GM19372 (cell line): ENCODE results near the gene IL21R.
"Not testable (repeated sequence)": the region's sequence is repeated elsewhere in the genome, so short reads cannot be mapped to it uniquely, and the experiment has no call there.

ENCODE experiments used
- ATAC-seq: cut with Tn5 transposase; IDR thresholded peaks from one replicate; pipeline ENCODE4 v1.9.1; 2021; ENCODE audit warnings: mild to moderate bottlenecking, low read depth, moderate library complexity; ENCODE audit not compliant: unreplicated experiment

IL21R gene

DNA sequence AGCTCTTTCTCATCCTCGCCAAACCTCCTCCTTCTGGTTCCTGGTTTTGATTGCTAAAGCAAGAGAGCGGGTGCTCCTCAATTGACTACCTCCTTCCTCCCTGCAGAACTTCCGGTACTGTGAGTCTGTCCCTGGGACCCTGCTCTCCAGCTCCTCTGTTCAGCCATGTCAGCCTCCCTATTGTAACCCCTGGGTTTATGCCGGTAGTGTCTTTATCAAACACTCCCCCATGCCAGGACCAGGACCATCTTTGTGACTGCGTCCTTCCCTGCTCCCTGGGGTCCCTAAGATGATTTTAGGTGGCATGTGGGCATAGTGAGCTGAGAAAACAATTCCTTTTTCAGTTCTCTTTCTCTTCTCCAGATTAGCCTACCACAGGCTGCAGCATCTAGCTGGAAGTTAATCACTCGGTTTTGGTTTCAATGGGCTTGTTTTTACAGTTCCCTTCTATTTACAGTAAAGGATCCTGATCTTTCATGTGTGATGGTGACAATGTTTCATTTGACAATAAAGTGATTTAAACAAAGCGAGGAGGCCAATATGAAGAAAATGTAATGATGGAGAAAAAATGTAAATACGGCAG, 27.7 kb upstream of the IL21R start:
- peak; percentile 13 for ATAC-seq

DNA sequence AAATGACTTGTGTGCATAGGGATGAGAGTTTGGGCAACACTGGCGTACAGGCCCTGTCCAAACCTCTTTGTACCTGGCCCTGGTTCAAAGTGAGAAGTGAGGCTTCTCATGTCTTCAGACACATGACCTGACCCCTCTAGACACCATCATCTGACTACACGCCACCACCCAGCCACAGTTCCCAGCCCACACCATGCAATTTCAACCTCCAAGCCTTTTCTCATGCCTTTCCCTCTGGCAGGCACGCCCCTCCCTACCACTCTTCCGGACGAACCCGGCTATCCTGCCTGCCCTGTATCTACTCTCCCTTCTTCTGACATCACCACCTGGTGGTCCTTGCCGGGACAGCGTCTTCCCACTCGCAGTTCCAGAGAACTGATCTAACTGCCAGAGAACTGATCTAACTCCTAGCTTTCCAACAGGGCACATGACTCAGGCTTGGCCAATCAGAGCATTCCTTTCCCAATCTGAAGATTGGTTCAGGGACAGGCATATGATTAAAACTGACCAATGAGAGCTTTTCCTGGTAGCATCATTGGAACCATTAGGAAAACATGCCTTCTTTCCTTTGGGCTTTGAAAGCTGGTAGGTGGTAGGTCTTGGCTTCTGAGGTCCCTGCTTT, 27.1 kb upstream of the IL21R start:
- peak; percentile 44 for ATAC-seq

DNA sequence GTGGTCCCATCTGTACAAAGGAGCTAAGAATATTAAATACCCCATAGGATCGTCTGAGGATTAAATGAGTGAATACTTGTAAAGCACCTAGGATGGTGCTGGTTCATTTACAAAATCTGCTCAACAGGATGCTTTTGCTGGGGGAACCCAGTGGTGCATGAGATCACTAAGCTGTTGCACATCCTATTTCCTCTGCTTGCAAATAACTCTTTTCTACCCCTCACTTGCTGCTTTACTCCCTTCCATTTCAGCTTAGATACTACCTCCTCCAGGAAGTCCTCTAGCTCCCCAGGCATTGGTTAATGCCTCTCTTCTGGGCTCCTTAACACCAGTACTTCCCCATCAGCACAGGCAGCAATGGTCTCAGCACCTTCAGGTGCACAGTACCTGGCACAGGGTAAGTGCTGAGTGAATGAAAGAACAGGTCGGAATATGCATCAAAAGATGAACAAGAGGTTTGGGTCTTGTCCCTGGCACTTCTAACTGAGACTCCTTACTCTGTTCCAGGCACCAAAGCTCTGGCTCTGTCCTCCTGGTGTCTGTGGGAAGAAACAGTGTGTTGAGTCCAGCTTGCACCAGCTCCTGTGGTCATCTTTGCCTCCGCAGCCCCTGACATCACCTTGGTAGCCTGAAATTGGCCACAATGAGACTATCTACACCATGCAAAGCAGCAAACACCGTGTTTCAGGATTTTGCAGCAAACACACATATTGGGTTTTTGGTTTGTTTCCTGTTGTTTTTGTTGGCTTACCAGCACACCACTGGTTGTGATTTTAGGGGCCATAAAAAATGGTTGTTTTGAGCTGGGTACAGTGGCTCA, 24.1 kb upstream of the IL21R start:
- ATAC-seq, result no peak

DNA sequence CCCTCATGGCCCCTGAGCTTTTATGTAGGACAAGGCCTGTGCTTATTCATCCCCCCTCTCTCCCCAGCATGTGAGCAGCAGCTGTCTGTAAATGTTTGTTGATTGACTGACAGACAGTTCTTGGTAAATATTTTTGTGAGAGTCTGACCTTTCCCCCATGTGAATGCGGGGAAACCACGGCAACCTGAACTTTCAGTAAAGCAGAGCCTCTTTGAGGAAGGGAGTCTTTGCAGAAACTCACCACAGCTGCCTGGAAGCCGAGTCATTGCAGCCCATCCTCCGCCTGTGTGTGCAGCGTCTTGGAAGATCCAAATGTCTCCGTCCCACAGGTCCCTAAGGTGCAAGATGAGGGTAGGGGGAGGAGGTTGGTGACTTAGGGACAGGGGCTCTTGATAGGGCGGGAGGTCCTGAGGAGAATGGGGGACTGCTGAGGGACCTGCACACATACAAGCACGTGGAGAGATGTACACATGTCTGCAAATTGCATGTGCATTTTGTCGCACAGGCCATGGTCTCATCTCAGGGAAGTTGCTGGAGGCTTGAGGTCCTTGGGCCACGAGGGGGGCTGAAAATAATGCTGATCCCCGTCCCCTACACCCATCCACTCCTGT, 23.0 kb upstream of the IL21R start:
- no peak for ATAC-seq

DNA sequence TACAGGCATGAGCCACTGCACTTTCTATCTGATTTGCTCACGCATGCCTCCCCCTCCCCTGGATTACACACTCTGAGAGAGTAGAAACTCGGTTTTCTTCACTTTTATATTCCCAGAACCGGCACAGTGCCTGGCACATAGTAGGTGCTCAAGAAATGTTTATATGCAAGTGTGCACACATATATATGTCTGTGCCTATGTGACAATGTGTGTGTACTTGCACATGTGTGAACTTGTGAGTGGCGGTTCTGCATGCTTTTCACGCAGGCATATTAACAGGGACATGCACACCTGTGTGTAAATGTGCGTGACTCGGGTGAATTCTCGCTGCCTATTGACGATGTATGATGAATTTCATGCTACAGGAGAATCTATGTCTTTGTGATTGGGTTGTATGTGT, 22.1 kb upstream of the IL21R start:
- ATAC-seq, result no peak

DNA sequence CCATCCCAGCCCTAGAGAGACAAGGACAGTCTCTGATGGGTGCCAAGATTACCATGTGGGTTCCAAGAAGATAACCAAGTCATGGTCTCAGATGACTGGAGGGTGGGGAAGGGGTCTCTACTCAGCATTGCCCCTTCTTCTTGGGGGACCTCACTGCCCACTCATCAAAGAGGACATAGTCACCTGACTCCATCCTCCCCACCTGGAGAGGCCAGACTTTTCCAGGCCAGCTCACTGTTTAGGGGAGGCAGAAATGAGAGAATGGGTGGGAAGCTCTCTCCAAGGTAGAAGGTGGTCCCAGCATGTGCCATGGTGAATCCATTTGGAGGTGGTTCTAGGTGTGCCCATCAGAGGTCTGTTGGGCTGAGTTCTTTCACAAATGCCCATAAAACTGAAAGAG, 20.7 kb upstream of the IL21R start:
- no peak for ATAC-seq

DNA sequence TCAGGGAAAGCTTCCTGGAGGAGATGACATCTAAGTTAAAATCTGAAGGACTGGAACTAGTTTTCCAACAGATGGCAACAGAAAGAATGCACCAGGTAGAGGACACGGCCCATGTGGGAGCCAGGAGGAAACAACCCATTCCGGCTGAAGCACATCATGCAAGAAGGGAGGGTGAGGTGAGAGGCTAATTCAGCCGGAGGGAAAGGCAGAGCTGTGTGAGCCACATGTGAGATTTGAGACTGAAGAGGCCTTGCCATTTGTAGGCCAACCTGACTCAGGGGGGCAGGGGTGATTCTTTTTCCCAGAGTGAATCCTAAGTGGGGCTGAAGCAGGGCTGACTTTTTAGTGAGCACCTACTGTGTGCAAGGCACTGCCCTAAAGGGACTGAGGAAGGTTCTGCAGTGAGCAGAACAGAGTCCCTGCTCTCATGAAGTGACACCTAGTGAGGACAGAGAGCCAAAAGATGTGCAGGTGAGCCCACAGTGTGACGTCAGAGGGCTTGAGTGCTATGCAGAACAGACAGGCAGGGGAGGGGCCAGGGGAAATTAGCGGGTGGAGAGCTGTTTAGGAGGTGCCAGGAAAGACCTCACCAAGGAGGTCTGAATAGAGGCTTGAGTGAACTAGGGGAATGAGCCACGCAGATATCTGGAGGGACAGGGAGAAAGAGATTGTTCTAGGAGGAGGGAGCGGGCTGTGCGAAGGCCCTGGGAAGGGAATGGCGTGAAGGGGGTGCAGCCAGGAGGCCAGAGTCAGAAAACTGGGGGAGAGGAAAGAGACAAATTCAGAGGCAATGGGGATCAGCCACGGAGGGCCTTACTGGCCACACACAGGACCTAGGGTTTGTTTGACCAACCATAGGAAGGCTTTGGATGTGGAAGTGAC, 19.8 kb upstream of the IL21R start:
- ATAC-seq, result no peak

DNA sequence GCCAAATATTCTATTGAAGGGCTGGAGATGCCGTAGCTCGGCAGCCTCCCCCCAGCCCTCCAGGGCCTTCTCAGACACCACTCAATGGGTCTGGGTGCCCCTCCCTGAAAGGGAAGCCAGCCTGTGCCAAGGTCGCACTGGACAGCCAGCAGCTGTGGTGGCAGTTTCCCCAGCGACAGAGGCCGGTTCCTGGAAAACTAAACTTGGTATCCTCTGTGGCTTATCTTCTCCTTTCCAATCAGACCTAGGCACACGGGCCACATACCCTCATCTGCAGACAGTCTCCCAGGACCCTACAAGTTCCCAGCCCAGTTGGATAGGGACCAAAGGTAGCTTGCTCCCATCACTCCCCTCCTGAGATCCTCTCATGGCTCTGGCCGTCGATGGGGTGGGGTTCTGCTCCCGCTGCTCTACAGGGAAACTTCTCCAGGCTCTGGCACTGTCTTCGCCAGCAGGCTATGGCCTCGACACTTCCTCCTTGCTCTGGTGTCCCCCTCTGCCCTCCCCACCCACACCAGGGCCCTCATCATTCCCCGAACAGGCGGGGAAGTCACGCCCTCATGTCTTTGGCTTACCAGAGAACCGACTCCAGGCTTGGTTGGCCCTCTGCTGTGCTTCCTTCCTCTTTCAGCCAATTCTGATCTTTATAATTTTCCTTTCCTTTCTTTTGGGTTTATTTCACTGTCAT, 18.3 kb upstream of the IL21R start:
- no peak for ATAC-seq

DNA sequence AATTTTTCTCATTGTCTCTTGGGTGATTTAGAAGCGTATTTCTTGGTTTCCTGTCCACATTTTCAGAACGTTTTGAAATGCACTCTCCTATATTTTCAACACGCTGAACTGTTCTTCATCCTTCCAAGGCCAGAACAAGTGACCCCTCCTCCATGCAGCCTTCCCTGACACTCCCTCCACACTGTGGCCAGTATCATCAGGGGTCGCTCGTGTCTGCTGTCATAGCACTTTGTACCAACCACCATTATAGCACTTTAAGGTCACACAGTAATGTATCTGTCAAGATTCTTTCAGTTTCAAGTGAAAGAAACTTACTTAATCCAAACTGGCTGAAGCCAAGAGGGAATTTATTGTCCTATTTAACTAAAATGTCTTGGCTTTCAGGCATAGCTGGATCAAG, 17.5 kb upstream of the IL21R start:
- no peak for ATAC-seq

DNA sequence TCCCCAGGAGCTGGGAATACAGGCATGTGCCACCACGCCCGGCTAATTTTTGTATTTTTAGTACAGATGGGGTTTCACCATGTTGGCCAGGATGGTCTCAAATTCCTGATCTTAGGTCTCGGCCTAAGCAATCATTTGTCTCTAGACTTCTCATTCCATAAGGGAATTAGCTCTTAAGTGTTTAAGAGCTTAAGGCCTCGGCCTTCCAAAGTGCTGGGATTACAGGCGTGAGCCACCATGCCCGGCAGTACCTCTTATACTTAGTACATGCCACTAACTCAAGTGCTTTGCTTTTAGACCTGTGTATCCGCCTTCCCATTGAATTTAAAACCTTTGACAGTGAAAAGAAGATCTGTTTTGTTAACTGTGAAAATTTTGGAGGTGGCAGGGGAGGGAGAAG, 16.6 kb upstream of the IL21R start:
- ATAC-seq, result no peak

DNA sequence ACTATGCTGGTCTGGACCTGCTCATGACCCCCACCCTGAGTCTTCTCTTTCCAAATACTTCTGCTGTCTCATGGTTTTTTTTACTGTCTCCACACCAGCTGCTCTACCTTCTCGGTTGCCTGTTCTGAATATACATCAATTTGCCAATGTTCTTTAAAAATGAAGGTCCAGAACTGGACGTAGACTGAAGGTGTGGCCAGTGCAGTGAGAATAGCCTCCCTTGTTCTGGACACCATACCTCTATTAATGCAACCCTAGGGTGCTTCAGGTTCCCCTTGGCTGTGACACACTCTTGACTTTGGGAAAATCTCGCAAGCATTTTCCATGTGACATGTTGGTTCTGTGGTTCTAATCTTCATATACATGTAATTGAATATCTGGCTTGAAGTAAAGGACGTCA, 15.3 kb upstream of the IL21R start:
- ATAC-seq, result no peak

DNA sequence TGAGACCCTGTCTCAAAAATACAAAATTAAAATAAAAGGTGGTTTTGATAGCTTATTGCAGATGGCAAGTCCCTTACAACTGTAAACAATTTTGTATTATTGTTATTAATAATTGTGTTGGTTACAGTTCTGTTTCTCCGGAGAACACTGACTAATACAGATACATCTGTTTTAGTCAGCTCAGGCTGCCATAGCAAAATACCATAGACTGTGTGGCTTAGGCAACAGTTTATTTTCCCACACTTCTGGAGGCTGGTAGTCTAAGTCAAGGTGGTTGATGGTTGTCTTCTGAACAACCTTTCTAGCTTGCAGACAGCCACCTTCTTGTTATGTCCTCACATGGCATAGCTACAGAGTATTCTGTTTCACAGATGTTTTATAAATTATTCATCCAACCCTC, 14.2 kb upstream of the IL21R start:
- ATAC-seq, result no peak

DNA sequence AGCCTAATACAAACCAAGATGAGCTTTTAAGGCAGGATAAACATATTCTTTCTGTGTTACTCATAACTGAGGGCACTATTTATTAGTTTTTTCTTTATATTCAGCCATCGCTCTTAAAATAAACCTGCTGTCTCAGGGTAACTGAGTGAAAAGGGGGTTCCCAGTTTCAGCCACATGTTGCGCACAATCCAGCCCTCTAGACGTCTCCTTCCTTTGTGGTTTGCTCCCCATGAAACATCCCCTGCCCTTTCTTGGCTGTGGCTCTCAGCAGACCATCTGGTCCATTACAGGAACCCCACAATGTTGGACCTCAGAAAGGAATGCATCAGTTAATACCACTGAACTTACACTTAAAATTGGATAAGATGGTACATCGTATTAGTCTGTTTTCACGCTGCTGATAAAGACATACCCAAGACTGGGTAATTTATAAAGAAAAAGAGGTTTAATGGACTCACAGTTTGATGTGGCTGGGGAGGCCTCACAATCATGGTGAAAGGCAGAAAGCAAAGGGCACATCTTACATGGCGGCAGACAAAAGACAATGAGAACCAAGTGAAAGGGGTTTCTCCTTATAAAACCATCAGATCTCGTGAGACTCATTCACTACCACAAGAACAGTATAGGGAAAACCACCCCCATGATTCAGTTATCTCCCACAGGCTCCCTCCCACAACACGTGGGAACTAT, 12.6 kb upstream of the IL21R start:
- peak; percentile 57 for ATAC-seq

DNA sequence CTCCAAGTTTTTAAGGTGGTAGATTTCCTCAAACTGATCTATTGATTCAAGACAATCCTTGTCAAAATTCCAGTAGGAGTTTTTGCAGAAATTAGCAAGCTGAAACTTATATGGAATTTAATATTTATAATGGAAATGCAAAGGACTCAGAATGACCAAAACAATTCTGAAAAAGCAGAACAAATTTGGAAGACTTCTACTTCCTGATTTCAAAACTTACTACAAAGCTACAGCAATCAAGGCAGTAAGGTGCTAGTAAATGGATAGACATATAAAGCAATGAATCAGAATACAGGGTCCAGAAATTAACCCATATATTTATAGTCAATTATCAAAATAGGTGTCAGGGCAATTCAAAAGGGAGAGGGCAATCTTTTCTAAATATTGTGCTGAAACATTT, 11.8 kb upstream of the IL21R start:
- no peak for ATAC-seq

DNA sequence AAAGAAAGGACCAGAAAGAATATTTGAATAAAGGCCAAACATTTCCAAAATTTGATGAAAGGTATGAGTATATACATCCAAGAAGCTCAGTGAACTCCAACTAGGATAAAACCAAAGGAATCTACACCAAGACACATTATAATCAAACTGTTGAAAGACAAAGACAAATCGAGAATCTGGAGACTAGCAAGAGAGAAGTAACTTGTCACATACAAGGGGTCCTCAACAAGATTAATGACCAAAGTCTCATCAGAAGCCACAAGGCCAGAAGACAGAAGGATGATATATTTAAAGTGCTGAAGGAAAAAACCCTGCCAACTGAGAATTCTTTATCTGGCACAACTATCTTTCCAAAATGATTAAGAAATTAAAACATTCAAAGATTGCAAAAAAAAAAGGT, 9.3 kb upstream of the IL21R start:
- ATAC-seq, result no peak

DNA sequence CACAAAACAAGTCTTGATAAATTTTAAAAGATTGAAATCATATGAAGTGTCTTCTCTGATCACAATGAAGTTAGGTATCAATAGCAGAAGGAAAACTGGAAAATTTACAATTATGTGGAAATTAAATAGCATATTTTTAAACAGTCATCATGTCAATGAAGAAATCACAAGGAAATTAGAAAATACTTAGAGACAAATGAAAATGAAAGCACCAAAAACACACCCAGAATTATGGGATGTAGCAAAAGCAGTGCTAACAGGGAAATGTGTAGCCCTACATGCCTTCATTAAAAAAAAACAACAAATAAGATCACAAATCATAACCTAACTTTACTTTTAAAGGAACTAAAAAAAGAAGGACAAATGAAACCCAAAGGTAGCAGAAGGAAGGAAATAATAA, 7.5 kb upstream of the IL21R start:
- ATAC-seq, result no peak

DNA sequence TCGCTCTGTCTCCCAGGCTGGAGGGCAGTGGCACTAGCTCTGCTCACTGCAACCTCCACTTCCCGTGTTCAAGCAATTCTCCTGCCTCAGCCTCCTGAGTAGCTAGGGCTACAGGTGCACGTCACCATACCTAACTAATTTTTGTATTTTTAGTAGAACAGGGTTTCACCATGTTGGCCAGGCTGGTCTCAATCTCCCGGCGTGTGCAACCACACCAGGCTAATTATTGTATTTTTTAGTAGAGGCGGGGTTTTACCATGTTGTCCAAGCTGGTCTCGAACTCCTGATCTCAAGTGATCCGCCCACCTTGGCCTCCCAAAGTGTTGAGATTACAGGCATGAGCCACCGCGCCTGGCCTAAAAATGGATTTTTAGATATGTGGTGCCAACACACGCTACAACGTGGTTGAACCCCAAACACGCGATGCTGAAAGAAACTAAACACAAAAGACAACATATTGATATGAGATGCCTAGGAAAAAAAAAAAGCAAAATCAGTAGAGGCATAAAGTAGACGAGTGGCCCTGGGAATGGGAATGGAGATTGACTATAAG, 3.6 kb upstream of the IL21R start:
- not testable (repeated sequence) for ATAC-seq

DNA sequence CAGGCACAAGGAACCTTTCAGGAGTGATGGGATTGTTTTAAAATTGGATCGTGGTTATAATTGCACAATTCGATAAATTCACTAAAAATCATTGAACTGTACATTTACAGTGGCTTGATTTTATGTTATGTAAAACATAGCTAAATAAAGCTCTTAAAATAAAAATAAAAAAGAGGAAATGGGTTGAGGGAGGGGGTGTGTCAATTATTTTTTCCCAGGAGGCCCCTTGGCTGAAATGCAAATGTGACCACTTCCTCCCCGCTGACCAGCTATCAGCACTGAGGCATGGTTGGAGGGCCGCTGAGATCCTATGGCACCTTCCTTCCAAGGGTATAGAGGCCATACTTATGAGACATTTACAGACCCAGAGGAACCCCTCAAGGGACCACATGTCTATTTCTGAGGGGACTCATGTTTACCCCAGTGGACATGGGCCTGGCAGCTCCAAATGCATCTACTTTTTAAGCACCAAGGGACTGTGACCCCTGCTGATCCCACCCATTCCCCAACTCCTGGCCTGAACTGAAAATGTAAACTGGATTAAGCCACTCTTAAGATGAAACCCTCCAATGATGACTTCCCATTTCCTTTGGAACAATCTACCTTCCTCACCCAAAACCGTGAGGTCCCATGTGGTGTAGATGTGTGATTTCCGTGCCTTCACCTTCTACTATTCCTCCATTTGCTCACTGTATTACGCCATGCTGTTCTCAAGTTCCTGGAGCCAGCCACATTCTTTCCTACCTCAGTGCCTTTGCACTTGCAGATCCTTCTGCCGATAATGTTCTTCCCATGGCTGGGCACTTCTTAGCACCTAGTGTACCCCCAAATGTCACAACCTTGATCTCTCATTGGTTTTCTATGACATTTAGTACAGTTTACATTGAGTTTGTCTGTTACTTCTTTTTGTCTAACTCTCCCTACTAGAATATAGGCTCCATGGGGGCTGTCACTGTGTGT, 2.8 kb upstream of the IL21R start:
- peak; percentile 32 for ATAC-seq
